Measurements from ENCODE around the gene CEP112.
"Not testable (repeated sequence)": the region's sequence is repeated elsewhere in the genome, so short reads cannot be mapped to it uniquely, and the experiment has no call there.

CEP112 gene

GRCh38 chr17:66155055-66155454, 36.9 kb downstream of the CEP112 start:
- not testable (repeated sequence) for ATAC-seq

GRCh38 chr17:66152756-66153155, 39.2 kb downstream of the CEP112 start:
- no peak for ATAC-seq
- TF ChIP-seq ARNTL (CRISPR knock-in tag; IDR thresholded peaks at IDR 0.05; ENCODE audit: borderline replicate concordance, low read depth) (no peak), TSHZ2 (CRISPR knock-in tag; IDR thresholded peaks at IDR 0.05) (no peak), ZNF565 (CRISPR knock-in tag; conservative IDR thresholded peaks at IDR 0.05; ENCODE audit: low read depth) (no peak), CSRNP3 (CRISPR knock-in tag; IDR thresholded peaks at IDR 0.05) (no peak), ZC3H10 (CRISPR knock-in tag; IDR thresholded peaks at IDR 0.05) (no peak), GLIS3 (CRISPR knock-in tag; IDR thresholded peaks at IDR 0.05) (no peak), POU6F1 (CRISPR knock-in tag; IDR thresholded peaks at IDR 0.05; ENCODE audit: borderline replicate concordance, low read depth) (no peak), BACH2 (CRISPR knock-in tag; IDR thresholded peaks at IDR 0.05; ENCODE audit: borderline replicate concordance) (no peak), TOX (CRISPR knock-in tag; IDR thresholded peaks at IDR 0.05; ENCODE audit: borderline replicate concordance) (no peak), TCF4 (CRISPR knock-in tag; IDR thresholded peaks at IDR 0.05; ENCODE audit: borderline replicate concordance) (no peak), CREB5 (CRISPR knock-in tag; IDR thresholded peaks at IDR 0.05; ENCODE audit: low read depth) (no peak), ZFP30 (CRISPR knock-in tag; IDR thresholded peaks at IDR 0.05) (no peak), ZFP3 (CRISPR knock-in tag; IDR thresholded peaks at IDR 0.05) (no peak), ZNF8 (CRISPR knock-in tag; IDR thresholded peaks at IDR 0.05) (no peak), SNAI2 (CRISPR knock-in tag; IDR thresholded peaks at IDR 0.05) (no peak), RARB (CRISPR knock-in tag; IDR thresholded peaks at IDR 0.05) (no peak)

GRCh38 chr17:66150708-66151107, 41.2 kb downstream of the CEP112 start:
- TF ChIP-seq GLIS3 (CRISPR knock-in tag; IDR thresholded peaks at IDR 0.05) = no peak
- ATAC-seq = no peak

- no peak for TF ChIP-seq CSDC2 (CRISPR knock-in tag; IDR thresholded peaks at IDR 0.05)
- no peak for TF ChIP-seq ISL1 (CRISPR knock-in tag; IDR thresholded peaks at IDR 0.05)
- no peak for TF ChIP-seq BACH2 (CRISPR knock-in tag; IDR thresholded peaks at IDR 0.05; ENCODE audit: borderline replicate concordance)
- no peak for TF ChIP-seq PPARA (CRISPR knock-in tag; IDR thresholded peaks at IDR 0.05; ENCODE audit: borderline replicate concordance)
- TF ChIP-seq ZFP3 (CRISPR knock-in tag; IDR thresholded peaks at IDR 0.05) = no peak
- TF ChIP-seq POU6F1 (CRISPR knock-in tag; IDR thresholded peaks at IDR 0.05; ENCODE audit: borderline replicate concordance, low read depth) = no peak
- TF ChIP-seq RARB (CRISPR knock-in tag; IDR thresholded peaks at IDR 0.05) = no peak
- TF ChIP-seq PATZ1 (CRISPR knock-in tag; IDR thresholded peaks at IDR 0.05; ENCODE audit: borderline replicate concordance) = no peak
- TF ChIP-seq ZNF565 (CRISPR knock-in tag; conservative IDR thresholded peaks at IDR 0.05; ENCODE audit: low read depth) = no peak
- TF ChIP-seq TSHZ2 (CRISPR knock-in tag; IDR thresholded peaks at IDR 0.05) = no peak
- TF ChIP-seq GLIS3 (CRISPR knock-in tag; IDR thresholded peaks at IDR 0.05) = no peak
- TF ChIP-seq TOX (CRISPR knock-in tag; IDR thresholded peaks at IDR 0.05; ENCODE audit: borderline replicate concordance) = no peak
- no peak for TF ChIP-seq TCF4 (CRISPR knock-in tag; IDR thresholded peaks at IDR 0.05; ENCODE audit: borderline replicate concordance)
- TF ChIP-seq ZC3H10 (CRISPR knock-in tag; IDR thresholded peaks at IDR 0.05) = no peak
- TF ChIP-seq CREB5 (CRISPR knock-in tag; IDR thresholded peaks at IDR 0.05; ENCODE audit: low read depth) = no peak
- ATAC-seq = no peak
Measured at GRCh38 chr17:66149562-66149961, 42.4 kb downstream of the CEP112 start.
